ENCODE data around the gene IL1B. TPM values are rescaled to one million over a fixed set of nuclear protein-coding genes. Genes with fewer than 3 reads are reported as not detected.

Gene IL1B
- total RNA-seq, 1 experiment from 2014 or later: 5.4 TPM

DNA sequence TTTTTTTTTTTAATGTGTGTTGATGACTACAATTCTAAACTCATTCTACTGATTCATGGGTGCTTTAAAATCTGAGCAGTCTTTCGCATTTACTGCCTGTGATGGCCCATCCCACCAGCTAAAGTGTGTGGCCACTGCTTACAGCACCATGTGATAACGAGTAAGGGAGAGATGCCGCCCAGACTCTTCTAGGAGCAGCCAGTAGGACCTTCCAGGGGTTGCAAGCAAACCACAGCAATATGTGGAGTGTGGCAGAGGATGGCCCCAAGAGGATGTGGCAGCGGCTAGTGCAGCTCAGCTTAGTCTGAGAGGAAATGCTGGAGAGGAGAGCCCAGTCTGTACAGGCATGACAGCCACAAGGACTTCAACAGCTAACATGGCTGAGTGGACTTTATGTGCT is 14.9 kb downstream of the IL1B start:
- intact Hi-C loops (cut with micrococcal nuclease): no loop called here
- Mint-ChIP-seq H3K27me3 (ENCODE audit: insufficient read depth, unreplicated experiment) (no peaks in the 10 kb centered on the region), H3K9me3 (ENCODE audit: unreplicated experiment) (no peaks in the 10 kb centered on the region), H3K36me3 (ENCODE audit: insufficient read depth, unreplicated experiment) (peaks cover 6% of the 10 kb centered on the region), H3K27ac (ENCODE audit: low read depth, unreplicated experiment) (peak overlapping the region; percentile 5), H3K4me3 (ENCODE audit: unreplicated experiment) (no peak overlapping the region), H3K4me1 (ENCODE audit: insufficient read depth, unreplicated experiment) (peaks cover 34% of the 10 kb centered on the region)
- CTCF ChIA-PET: interaction anchor here (1.0 to 1.9 kb wide), 3 partner anchors 57 to 72 kb away, joined by 4 to 6 read pairs (median 4); no protein-coding TSS in a partner anchor
- no peak for DNase-seq (ENCODE audit: unreplicated experiment)
- no TSS peak for BruUV-seq (replicated peaks)
- POLR2A ChIA-PET: interaction anchor here (0.6 to 1.2 kb wide), 2 partner anchors 16 to 47 kb away, joined by 3 read pairs; no protein-coding TSS in a partner anchor
- TF ChIP-seq, protein P1, sequence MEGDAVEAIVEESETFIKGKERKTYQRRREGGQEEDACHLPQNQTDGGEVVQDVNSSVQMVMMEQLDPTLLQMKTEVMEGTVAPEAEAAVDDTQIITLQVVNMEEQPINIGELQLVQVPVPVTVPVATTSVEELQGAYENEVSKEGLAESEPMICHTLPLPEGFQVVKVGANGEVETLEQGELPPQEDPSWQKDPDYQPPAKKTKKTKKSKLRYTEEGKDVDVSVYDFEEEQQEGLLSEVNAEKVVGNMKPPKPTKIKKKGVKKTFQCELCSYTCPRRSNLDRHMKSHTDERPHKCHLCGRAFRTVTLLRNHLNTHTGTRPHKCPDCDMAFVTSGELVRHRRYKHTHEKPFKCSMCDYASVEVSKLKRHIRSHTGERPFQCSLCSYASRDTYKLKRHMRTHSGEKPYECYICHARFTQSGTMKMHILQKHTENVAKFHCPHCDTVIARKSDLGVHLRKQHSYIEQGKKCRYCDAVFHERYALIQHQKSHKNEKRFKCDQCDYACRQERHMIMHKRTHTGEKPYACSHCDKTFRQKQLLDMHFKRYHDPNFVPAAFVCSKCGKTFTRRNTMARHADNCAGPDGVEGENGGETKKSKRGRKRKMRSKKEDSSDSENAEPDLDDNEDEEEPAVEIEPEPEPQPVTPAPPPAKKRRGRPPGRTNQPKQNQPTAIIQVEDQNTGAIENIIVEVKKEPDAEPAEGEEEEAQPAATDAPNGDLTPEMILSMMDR (IDR thresholded peaks at IDR 0.05; ENCODE audit: unreplicated experiment): no peak

DNA sequence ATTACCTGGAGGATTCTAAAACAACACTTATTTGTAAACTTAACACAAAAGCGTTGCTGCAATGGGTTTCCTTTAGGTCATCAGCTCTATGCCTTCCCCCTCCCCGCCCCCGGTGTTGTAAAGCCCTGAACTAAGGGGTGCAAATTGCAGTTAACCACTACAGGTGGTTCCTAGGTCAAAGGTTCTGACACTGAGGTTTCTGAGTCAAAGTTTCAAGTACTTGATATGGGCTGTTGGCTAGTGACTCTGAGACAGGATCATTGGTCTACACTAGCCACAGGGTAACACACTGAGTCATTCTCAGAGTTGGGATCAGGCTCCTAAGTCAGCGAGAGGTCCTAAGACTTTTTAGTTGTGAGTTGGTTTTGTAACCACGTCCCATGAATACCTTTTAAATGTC is 15.4 kb downstream of the IL1B start:
- no peaks in the 10 kb centered on the region for H3K9me3 Mint-ChIP-seq (ENCODE audit: unreplicated experiment)
- BruUV-seq (replicated peaks): no TSS peak
- H3K36me3 Mint-ChIP-seq (ENCODE audit: insufficient read depth, unreplicated experiment): peaks cover 6% of the 10 kb centered on the region
- ChIA-PET POLR2A (no interaction called here), CTCF (interaction anchor here (1.1 to 1.9 kb wide), 2 partner anchors 57 to 71 kb away, joined by 4 to 6 read pairs; no protein-coding TSS in a partner anchor)
- H3K27ac Mint-ChIP-seq (ENCODE audit: low read depth, unreplicated experiment): no peak overlapping the region
- TF ChIP-seq, protein P1 (IDR thresholded peaks at IDR 0.05; ENCODE audit: unreplicated experiment): no peak
- intact Hi-C loops (cut with micrococcal nuclease): no loop called here
- no peak for DNase-seq (ENCODE audit: unreplicated experiment)
- H3K4me3 Mint-ChIP-seq (ENCODE audit: unreplicated experiment): no peak overlapping the region
- H3K27me3 Mint-ChIP-seq (ENCODE audit: insufficient read depth, unreplicated experiment): no peaks in the 10 kb centered on the region
- H3K4me1 Mint-ChIP-seq (ENCODE audit: insufficient read depth, unreplicated experiment): peaks cover 34% of the 10 kb centered on the region

DNA sequence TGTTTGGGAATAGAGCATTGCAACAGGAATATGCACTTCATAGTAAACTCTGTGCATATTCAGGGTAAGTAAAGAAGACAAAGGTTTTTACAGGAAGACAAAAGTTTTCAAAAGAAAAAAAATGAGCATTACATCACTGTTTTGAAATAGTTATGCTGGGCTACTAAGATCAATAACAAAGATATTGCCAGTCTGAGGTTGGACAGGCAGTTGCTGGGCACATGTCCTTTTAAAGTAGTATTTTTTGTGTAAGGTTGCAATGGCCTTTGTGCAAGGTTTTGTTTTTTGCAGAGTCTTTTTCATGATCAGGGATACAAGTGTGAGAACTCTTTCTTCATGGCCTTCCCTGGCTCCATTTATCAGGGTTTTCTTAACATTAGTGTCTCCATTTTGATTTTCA is 16.2 kb downstream of the IL1B start:
- Mint-ChIP-seq H3K27ac (ENCODE audit: low read depth, unreplicated experiment) (no peak overlapping the region), H3K27me3 (ENCODE audit: insufficient read depth, unreplicated experiment) (no peaks in the 10 kb centered on the region), H3K9me3 (ENCODE audit: unreplicated experiment) (no peaks in the 10 kb centered on the region), H3K4me1 (ENCODE audit: insufficient read depth, unreplicated experiment) (peaks cover 34% of the 10 kb centered on the region), H3K36me3 (ENCODE audit: insufficient read depth, unreplicated experiment) (peaks cover 6% of the 10 kb centered on the region), H3K4me3 (ENCODE audit: unreplicated experiment) (no peak overlapping the region)
- DNase-seq (ENCODE audit: unreplicated experiment): no peak
- intact Hi-C loops (cut with micrococcal nuclease): no loop called here
- BruUV-seq (replicated peaks): no TSS peak
- TF ChIP-seq, protein P1 (IDR thresholded peaks at IDR 0.05; ENCODE audit: unreplicated experiment): no peak
- ChIA-PET POLR2A (no interaction called here), CTCF (interaction anchor here (1.1 kb wide), 1 partner anchor 58 kb away, joined by 4 read pairs; no protein-coding TSS in a partner anchor)

DNA sequence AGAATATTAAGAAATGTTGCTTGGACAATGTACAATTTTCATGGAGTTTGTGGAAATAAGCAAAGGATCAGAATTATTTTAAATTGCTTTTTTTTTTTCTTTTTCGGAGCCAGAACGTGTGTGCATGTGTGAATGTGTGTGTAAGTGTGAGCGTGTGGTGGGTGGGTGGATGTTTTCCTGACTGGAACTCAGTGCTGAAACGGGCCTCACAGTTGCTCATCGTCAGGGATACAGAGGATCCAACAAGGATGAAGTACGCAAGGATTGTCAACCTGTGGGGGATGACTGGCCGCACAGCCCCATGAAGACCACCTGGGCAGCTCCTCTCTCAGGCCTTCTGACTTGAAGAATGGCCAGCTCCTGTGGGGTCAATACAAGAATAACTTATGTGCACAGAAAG is 17.5 kb downstream of the IL1B start:
- no peaks in the 10 kb centered on the region for H3K9me3 Mint-ChIP-seq (ENCODE audit: unreplicated experiment)
- POLR2A ChIA-PET: interaction anchor here (1.1 to 1.2 kb wide), 2 partner anchors 14 to 17 kb away, joined by 3 to 5 read pairs; no protein-coding TSS in a partner anchor
- H3K27ac Mint-ChIP-seq (ENCODE audit: low read depth, unreplicated experiment): no peak overlapping the region
- CTCF ChIA-PET: interaction anchor here (0.6 to 1.6 kb wide), 2 partner anchors 69 to 259 kb away, joined by 3 to 6 read pairs; no protein-coding TSS in a partner anchor
- no peak for DNase-seq (ENCODE audit: unreplicated experiment)
- no peak overlapping the region for H3K4me3 Mint-ChIP-seq (ENCODE audit: unreplicated experiment)
- BruUV-seq (replicated peaks): no TSS peak
- TF ChIP-seq, protein P1 (IDR thresholded peaks at IDR 0.05; ENCODE audit: unreplicated experiment): no peak
- intact Hi-C loops (cut with micrococcal nuclease): no loop called here
- H3K4me1 Mint-ChIP-seq (ENCODE audit: insufficient read depth, unreplicated experiment): peaks cover 26% of the 10 kb centered on the region
- no peaks in the 10 kb centered on the region for H3K27me3 Mint-ChIP-seq (ENCODE audit: insufficient read depth, unreplicated experiment)
- H3K36me3 Mint-ChIP-seq (ENCODE audit: insufficient read depth, unreplicated experiment): peaks cover 6% of the 10 kb centered on the region
